Measurements from ENCODE around the gene DDIT3. TPM values are rescaled to one million over a fixed set of nuclear protein-coding genes. Genes with fewer than 3 reads are reported as not detected.

The DDIT3 gene
- total and polyA plus RNA-seq, 2 of the 4 experiments (the other 2 are of a cell fraction), result 19.4 to 54.4 TPM

DNA sequence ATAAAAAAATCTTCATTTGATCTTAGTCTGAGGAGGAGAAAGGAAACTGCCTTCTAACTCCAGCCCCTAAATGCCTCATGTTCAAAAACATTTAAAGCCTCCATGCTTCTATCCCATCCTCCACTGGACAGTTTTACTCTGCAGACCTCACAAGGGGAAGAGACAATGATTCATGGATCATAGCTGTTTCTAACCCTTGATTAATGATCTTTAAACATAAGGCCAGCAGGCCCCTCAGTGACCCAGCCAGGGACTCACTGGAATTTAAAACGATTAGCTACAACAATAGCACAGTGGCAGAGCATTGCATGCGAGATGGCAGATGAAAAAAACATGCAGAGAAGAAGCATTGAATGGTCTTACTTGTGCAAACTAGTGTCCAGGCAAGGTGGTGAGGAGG, 20.7 kb upstream of the DDIT3 start:
- no peak overlapping the region for H3K4ac ChIP-seq (ENCODE audit: low read depth, low read length)
- POLR2A ChIA-PET (ENCODE audit: unreplicated experiment), result interaction anchor here (0.5 kb wide), 1 partner anchor 27 kb away, joined by 3 read pairs; no protein-coding TSS in a partner anchor
- no peak overlapping the region for H2AFZ ChIP-seq (replicated peaks; ENCODE audit: low read length, poor library complexity)
- no peak overlapping the region for H3K27ac ChIP-seq (ENCODE audit: insufficient read depth, low read length)
- peaks cover 49 to 70% of the 10 kb centered on the region in 2 experiments for H3K79me1 ChIP-seq (ENCODE audit: low read depth in 1 of 2, low read length in 2 of 2)
- intact Hi-C loops (cut with micrococcal nuclease) (no loop called here), in situ Hi-C loops (cut with MboI; ENCODE audit: low sequenced_read_pairs) (no loop called here), dilution Hi-C loops (cut with HindIII; ENCODE audit: low sequenced_read_pairs, unreplicated experiment) (no loop called here)
- no CpG with 5 or more reads among the region's 2 CpGs for WGBS, 2 experiments (ENCODE audit: extremely low coverage in 2 of 2, insufficient read length in 1 of 2)
- no peak overlapping the region; the same call in 1 of the 2 replicates for H3K23ac ChIP-seq (ENCODE audit: low read depth, low read length)
- H2BK5ac ChIP-seq (ENCODE audit: low read depth, low read length, poor library complexity, severe bottlenecking), result no peak overlapping the region
- DNase-seq, result no peak
- no peak for TF ChIP-seq POLR2A (IDR thresholded peaks at IDR 0.05; ENCODE audit: low read depth, low read length)
- no peaks in the 10 kb centered on the region for H3K27me3 ChIP-seq (ENCODE audit: control insufficient read depth, insufficient read depth, low read length)
- no peak overlapping the region for H4K8ac ChIP-seq (ENCODE audit: low read depth in 2 of 2, low read length in 2 of 2)
- peak; percentile 27; the same call in 1 of the 2 replicates for ATAC-seq (ENCODE audit: low read depth)
- no peak overlapping the region for H2BK15ac ChIP-seq (ENCODE audit: low read depth, low read length)
- H3K4me2 ChIP-seq (ENCODE audit: low read depth, low read length), result no peak overlapping the region
- H2AK5ac ChIP-seq (ENCODE audit: low read depth, low read length), result no peak overlapping the region
- no peak overlapping the region for H3K14ac ChIP-seq (replicated peaks; ENCODE audit: low read depth, low read length)
- peaks cover 37% of the 10 kb centered on the region for H4K20me1 ChIP-seq (ENCODE audit: insufficient read depth, low read length)
- no peak overlapping the region for H4K5ac ChIP-seq (ENCODE audit: low read depth, low read length)
- no peak overlapping the region for H2BK20ac ChIP-seq (ENCODE audit: low read depth, low read length)
- H3K9me3 ChIP-seq (ENCODE audit: control insufficient read depth, insufficient read depth, low read length), result no peaks in the 10 kb centered on the region
- no peak overlapping the region for H3K9ac ChIP-seq (ENCODE audit: low read depth, low read length)
- H4K91ac ChIP-seq (ENCODE audit: insufficient read depth, low read depth, low read length), result no peak overlapping the region
- no peak overlapping the region for H3K4me3 ChIP-seq (ENCODE audit: insufficient read depth, low read depth, low read length)
- H3K36me3 ChIP-seq (ENCODE audit: control insufficient read depth, insufficient read depth, low read length), result peaks cover 33% of the 10 kb centered on the region
- BruUV-seq (replicated peaks), result no TSS peak
- CTCF ChIA-PET, result no interaction called here
- H2BK120ac ChIP-seq (ENCODE audit: low read depth, low read length), result no peak overlapping the region
- H2AK9ac ChIP-seq (replicated peaks; ENCODE audit: low read depth, low read length, poor library complexity), result no peak overlapping the region
- no peak overlapping the region for H3K18ac ChIP-seq (ENCODE audit: low read depth, low read length)
- H3K56ac ChIP-seq (ENCODE audit: extremely low read depth, insufficient read depth, low read length), result no peak overlapping the region
- peaks cover 10% of the 10 kb centered on the region for H3K4me1 ChIP-seq (ENCODE audit: control insufficient read depth, insufficient read depth, low read length)
- peaks cover 22% of the 10 kb centered on the region for H3K9me1 ChIP-seq (ENCODE audit: insufficient read depth, low read length)

Data from IMR-90 (cell line).